IMR-90 (cell line): Measurements from ENCODE around the gene DVL1. TPM values are rescaled to one million over a fixed set of nuclear protein-coding genes. Genes with fewer than 3 reads are reported as not detected.

Experiments used
- ATAC-seq: fragments of 200-7000 bp; cut with Tn5 transposase; 2 replicates; pipeline ENCODE4 v1.9.1; 2020; ENCODE audit warnings: low read depth, mild to moderate bottlenecking, moderate library complexity
- BruUV-seq: library from RNA; stranded (reverse); fragments of 400-500 nt; replicated peaks from 2 replicates; lab custom pipeline; 2021; lab: Mats Ljungman, UMichigan
- CTCF ChIA-PET: fragments of 300-600 bp; formaldehyde crosslinking; extraction: SDS; loops from one replicate; lab custom pipeline; 2021; ENCODE audit warnings: antibody characterized with exemption; lab: Yijun Ruan, JAX
- POLR2A ChIA-PET: fragments of 300-600 bp; sonication (Branson Sonifier 250); formaldehyde crosslinking; loops from one replicate; lab custom pipeline; 2022; ENCODE audit warnings: antibody characterized with exemption; ENCODE audit not compliant: unreplicated experiment; lab: Charles Lee
- DNase-seq: peaks from one replicate; pipeline ENCODE4 v3.0.0; 2013
- H2AFZ ChIP-seq: replicated peaks from 2 replicates; pipeline ENCODE3; 2013; ENCODE audit warnings: low read length, mild to moderate bottlenecking; ENCODE audit not compliant: poor library complexity
- H2AK5ac ChIP-seq: 2 replicates; pipeline ENCODE4 v1.6.1; 2013; ENCODE audit warnings: low read depth, low read length, inconsistent platforms
- H2AK9ac ChIP-seq: replicated peaks from 2 replicates; pipeline ENCODE3; 2013; ENCODE audit warnings: mild to moderate bottlenecking, low read depth, low read length, moderate library complexity; ENCODE audit not compliant: poor library complexity
- H2BK120ac ChIP-seq: 2 replicates; pipeline ENCODE4 v1.6.1; 2013; ENCODE audit warnings: low read depth, low read length, inconsistent platforms
- H2BK15ac ChIP-seq: 3 replicates; pipeline ENCODE4 v1.6.1; 2013; ENCODE audit warnings: low read depth, low read length, inconsistent platforms
- H2BK20ac ChIP-seq: 2 replicates; pipeline ENCODE4 v1.6.1; 2013; ENCODE audit warnings: low read depth, mild to moderate bottlenecking, inconsistent platforms, low read length, moderate library complexity
- H2BK5ac ChIP-seq: 2 replicates; pipeline ENCODE4 v1.6.1; 2013; ENCODE audit warnings: mild to moderate bottlenecking, low read depth, low read length, inconsistent platforms; ENCODE audit not compliant: poor library complexity, severe bottlenecking
- H3K14ac ChIP-seq: replicated peaks from 2 replicates; pipeline ENCODE4 v1.6.1; 2013; ENCODE audit warnings: low read depth, low read length, inconsistent platforms
- H3K18ac ChIP-seq: 2 replicates; pipeline ENCODE4 v1.6.1; 2013; ENCODE audit warnings: low read depth, low read length, control low read depth
- H3K23ac ChIP-seq: 2 replicates; pipeline ENCODE4 v1.6.1; 2013; ENCODE audit warnings: low read depth, low read length, inconsistent platforms
- H3K27ac ChIP-seq: 2 replicates; pipeline ENCODE4 v1.5.1; 2013; ENCODE audit warnings: mild to moderate bottlenecking, control low read depth, low read length; ENCODE audit not compliant: insufficient read depth
- H3K27me3 ChIP-seq: 2 replicates; pipeline ENCODE4 v1.6.1; 2013; ENCODE audit warnings: low read length; ENCODE audit not compliant: control insufficient read depth, insufficient read depth
- H3K36me3 ChIP-seq: 2 replicates; pipeline ENCODE4 v1.6.1; 2013; ENCODE audit warnings: low read length, mixed read lengths; ENCODE audit not compliant: control insufficient read depth, insufficient read depth
- H3K4ac ChIP-seq: 2 replicates; pipeline ENCODE4 v1.6.1; 2013; ENCODE audit warnings: low read depth, low read length, inconsistent platforms
- H3K4me1 ChIP-seq: 2 replicates; pipeline ENCODE4 v1.6.1; 2013; ENCODE audit warnings: low read length, mixed read lengths; ENCODE audit not compliant: control insufficient read depth, insufficient read depth
- H3K4me2 ChIP-seq: 2 replicates; pipeline ENCODE4 v1.6.1; 2013; ENCODE audit warnings: low read depth, mild to moderate bottlenecking, control low read depth, low read length, moderate library complexity
- H3K4me3 ChIP-seq: 2 replicates; pipeline ENCODE4 v1.5.1; 2013; ENCODE audit warnings: low read depth, mild to moderate bottlenecking, control low read depth, low read length, moderate library complexity; ENCODE audit not compliant: insufficient read depth
- H3K56ac ChIP-seq: 2 replicates; pipeline ENCODE4 v1.6.1; 2013; ENCODE audit warnings: low read length, inconsistent platforms; ENCODE audit not compliant: insufficient read depth; ENCODE audit errors: extremely low read depth
- H3K79me1 ChIP-seq, 2 experiments: 2 replicates each; pipeline ENCODE4 v1.6.1; 2013; ENCODE audit warnings: low read length in 2 of 2, inconsistent platforms in 1 of 2, low read depth in 1 of 2
- H3K9ac ChIP-seq: 2 replicates; pipeline ENCODE4 v1.6.1; 2013; ENCODE audit warnings: low read depth, low read length, control low read depth
- H3K9me1 ChIP-seq: 2 replicates; pipeline ENCODE4 v1.6.1; 2013; ENCODE audit warnings: low read length, inconsistent platforms; ENCODE audit not compliant: insufficient read depth
- H3K9me3 ChIP-seq: 2 replicates; pipeline ENCODE4 v1.6.1; 2013; ENCODE audit warnings: low read length; ENCODE audit not compliant: control insufficient read depth, insufficient read depth
- H4K20me1 ChIP-seq: 2 replicates; pipeline ENCODE4 v1.6.1; 2013; ENCODE audit warnings: low read length, inconsistent platforms; ENCODE audit not compliant: insufficient read depth
- H4K5ac ChIP-seq: 2 replicates; pipeline ENCODE4 v1.6.1; 2013; ENCODE audit warnings: mild to moderate bottlenecking, low read depth, low read length, control low read depth
- H4K8ac ChIP-seq, 2 experiments: 2 replicates each; pipeline ENCODE4 v1.6.1; 2013; ENCODE audit warnings: low read depth in 2 of 2, low read length in 2 of 2, control low read depth in 1 of 2, inconsistent platforms in 1 of 2
- H4K91ac ChIP-seq: 2 replicates; pipeline ENCODE4 v1.6.1; 2013; ENCODE audit warnings: low read depth, low read length, inconsistent platforms; ENCODE audit not compliant: insufficient read depth
- MAZ ChIP-seq: IDR thresholded peaks from 2 replicates; pipeline ENCODE4 v1.6.1; 2012; ENCODE audit warnings: low read depth, mild to moderate bottlenecking, low read length, improper control_type of control experiment, moderate library complexity, borderline replicate concordance
- MXI1 ChIP-seq: IDR thresholded peaks from 2 replicates; pipeline ENCODE4 v1.6.1; 2012; ENCODE audit warnings: low read depth, mild to moderate bottlenecking, low read length, moderate library complexity, borderline replicate concordance
- USF2 ChIP-seq: fragments of 150-350 bp; IDR thresholded peaks from 2 replicates; pipeline ENCODE4 v1.6.1; 2017; ENCODE audit warnings: mild to moderate bottlenecking, antibody characterized with exemption, low read length, low read depth
- WGBS, 2 experiments: methylation state at CpG; one replicate each; pipeline versions ENCODE4 v1.1.5 to v1.1.7; 2013; ENCODE audit warnings: missing lambda C conversion rate in 2 of 2; ENCODE audit not compliant: insufficient read length in 1 of 2; ENCODE audit errors: extremely low coverage in 2 of 2; 5-methylcytosine and 5-hydroxymethylcytosine counted together
- dilution Hi-C: fragments of 300-500 bp; cut with HindIII; formaldehyde crosslinking; loops from one replicate; pipeline ENCODE4 v1.14.3; 2018; ENCODE audit warnings: low sequenced_read_pairs; ENCODE audit not compliant: unreplicated experiment
- in situ Hi-C: fragments of 300-500 bp; cut with MboI; formaldehyde crosslinking; loops from 3 replicates; pipeline ENCODE4 v1.14.3; 2019; ENCODE audit warnings: low sequenced_read_pairs, inconsistent platforms, mixed read lengths
- intact Hi-C: fragments of 100-400 bp; cut with micrococcal nuclease; formaldehyde crosslinking; loops from 2 replicates; pipeline ENCODE4 v1.10.0; 2022
- polyA plus RNA-seq, 3 experiments: library from polyadenylated mRNA; depleted of rRNA; stranded (reverse); fragments of >200 nt; gene quantifications; 2 replicates each; pipeline ENCODE4 v1.2.3, GENCODE V29; 2012; ENCODE audit warnings: low replicate concordance in 1 of 3
- total RNA-seq: library from RNA; depleted of rRNA; stranded (reverse); fragments of >200 nt; gene quantifications from 2 replicates; pipeline ENCODE4 v1.2.3, GENCODE V29; 2012

Gene DVL1
- total and polyA plus RNA-seq, 2 of the 4 experiments (the other 2 are of a cell fraction), result 27.2 to 35.9 TPM

- H3K4ac ChIP-seq, result no peak overlapping the region
- H3K27ac ChIP-seq, result peak overlapping the region; percentile 22; the same call in 1 of the 2 replicates
- no peaks in the 10 kb centered on the region for H3K9me1 ChIP-seq
- H2AK9ac ChIP-seq, result peak overlapping the region; percentile 55
- ChIA-PET CTCF (no interaction called here), POLR2A (no interaction called here)
- peaks cover 55% of the 10 kb centered on the region for H4K20me1 ChIP-seq
- dilution Hi-C loops (no loop called here), intact Hi-C loops (loop anchor here (5.0 kb wide), 1 partner anchor 48 kb away; the partner anchor contains the start of genes ACAP3 and PUSL1), in situ Hi-C loops (no loop called here)
- no peak overlapping the region for H3K14ac ChIP-seq
- H3K56ac ChIP-seq, result no peak overlapping the region
- no peak overlapping the region for H4K8ac ChIP-seq
- H2BK120ac ChIP-seq, result no peak overlapping the region
- BruUV-seq, result no TSS peak
- ATAC-seq, result no peak
- no peak for TF ChIP-seq USF2
- TF ChIP-seq MAZ, result peak; percentile 30; the same call in 1 of the 2 replicates
- peak; percentile 51; the same call in 1 of the 2 replicates for TF ChIP-seq MXI1
- H3K4me2 ChIP-seq, result no peak overlapping the region
- peaks cover 8 to 24% of the 10 kb centered on the region in 2 experiments; a peak in 3 of 4 replicates for H3K79me1 ChIP-seq
- H3K23ac ChIP-seq, result no peak overlapping the region
- 1% methylated on average over 18 of the region's 52 CpGs; no CpG with 5 or more reads in 1 of the 2 experiments for WGBS, 2 experiments
- peak; percentile 35 for DNase-seq
- peaks cover 39% of the 10 kb centered on the region for H3K36me3 ChIP-seq
- H3K9ac ChIP-seq, result no peak overlapping the region
- no peak overlapping the region for H3K18ac ChIP-seq
- H2BK15ac ChIP-seq, result no peak overlapping the region
- peak overlapping the region; percentile 58 for H2AFZ ChIP-seq
- no peak overlapping the region for H4K91ac ChIP-seq
- H2BK5ac ChIP-seq, result peak overlapping the region; percentile 18
- H3K27me3 ChIP-seq, result no peaks in the 10 kb centered on the region
- H2BK20ac ChIP-seq, result no peak overlapping the region
- H3K4me1 ChIP-seq, result peaks cover 38% of the 10 kb centered on the region
- no peak overlapping the region for H4K5ac ChIP-seq
- H2AK5ac ChIP-seq, result no peak overlapping the region
- no peaks in the 10 kb centered on the region for H3K9me3 ChIP-seq
- peak overlapping the region; percentile 35 for H3K4me3 ChIP-seq
These were observed 6.2 kb upstream of the DVL1 start for GRCh38 chr1:1355416-1355815.
